GM08714 (cell line): Measurements from ENCODE around the gene MRPS6.

Experiments used
- H3K4me3 ChIP-seq: fragments of 200-500 bp; sonication (Bioruptor generic); 2 replicates; pipeline ENCODE4 v1.5.1; 2014; ENCODE audit warnings: mild to moderate bottlenecking, low read length, inconsistent platforms
- ZNF274 ChIP-seq: IDR thresholded peaks from 2 replicates; pipeline ENCODE4 v1.6.1; 2012; ENCODE audit warnings: mild to moderate bottlenecking, low read depth, low read length

The MRPS6 gene

GRCh38 chr21:34076835-34077234, 3.5 kb downstream of the MRPS6 start:
- no peak overlapping the region; the same call in none of the 2 replicates for H3K4me3 ChIP-seq
- TF ChIP-seq ZNF274 = no peak

GRCh38 chr21:34077888-34078287, 4.5 kb downstream of the MRPS6 start:
- H3K4me3 ChIP-seq = no peak overlapping the region
- no peak for TF ChIP-seq ZNF274

GRCh38 chr21:34078915-34079314, 5.5 kb downstream of the MRPS6 start:
- no peak for TF ChIP-seq ZNF274
- no peak overlapping the region for H3K4me3 ChIP-seq

DNA sequence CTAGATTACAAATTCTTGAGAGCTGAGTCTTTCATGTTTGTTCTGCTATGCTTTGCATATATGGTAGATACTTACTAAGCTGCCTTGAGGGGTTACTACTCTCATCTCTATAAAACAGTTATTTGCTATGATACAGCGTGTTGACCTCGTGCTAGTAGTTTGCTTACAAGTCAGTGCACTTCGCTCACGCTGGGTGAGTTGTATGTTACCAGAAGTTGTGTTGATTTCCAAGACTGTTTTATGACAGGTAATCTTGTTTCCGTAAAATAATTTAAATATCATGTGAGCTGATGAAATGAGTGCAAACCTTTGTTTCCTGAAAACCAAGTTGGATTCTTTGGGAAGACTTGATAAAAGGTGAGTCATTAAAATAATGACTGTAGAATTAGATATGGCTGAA, 7.3 kb downstream of the MRPS6 start:
- TF ChIP-seq ZNF274 = no peak
- no peak overlapping the region for H3K4me3 ChIP-seq

GRCh38 chr21:34082769-34083168, 9.4 kb downstream of the MRPS6 start:
- no peak for TF ChIP-seq ZNF274
- no peak overlapping the region for H3K4me3 ChIP-seq

DNA sequence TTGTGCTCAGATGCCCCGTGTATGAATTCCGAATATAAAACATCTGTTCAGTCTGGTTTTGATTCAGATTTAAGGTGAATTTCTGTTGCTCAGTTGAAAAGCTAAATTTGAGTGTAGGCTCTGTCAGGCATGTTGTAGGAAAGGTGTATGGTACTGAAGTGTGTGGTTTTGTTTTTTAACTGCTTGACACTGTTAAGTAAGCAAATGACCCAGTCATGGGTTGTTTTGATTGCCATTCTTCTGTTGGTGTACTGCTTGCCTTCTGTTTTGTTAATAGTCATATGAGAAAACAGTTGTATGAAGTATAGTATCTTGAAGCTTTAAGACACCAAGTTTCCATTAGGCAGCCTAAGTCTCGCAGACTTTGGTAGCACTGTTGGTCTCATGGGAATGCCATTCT, 10.0 kb downstream of the MRPS6 start:
- no peak overlapping the region for H3K4me3 ChIP-seq
- TF ChIP-seq ZNF274 = no peak

DNA sequence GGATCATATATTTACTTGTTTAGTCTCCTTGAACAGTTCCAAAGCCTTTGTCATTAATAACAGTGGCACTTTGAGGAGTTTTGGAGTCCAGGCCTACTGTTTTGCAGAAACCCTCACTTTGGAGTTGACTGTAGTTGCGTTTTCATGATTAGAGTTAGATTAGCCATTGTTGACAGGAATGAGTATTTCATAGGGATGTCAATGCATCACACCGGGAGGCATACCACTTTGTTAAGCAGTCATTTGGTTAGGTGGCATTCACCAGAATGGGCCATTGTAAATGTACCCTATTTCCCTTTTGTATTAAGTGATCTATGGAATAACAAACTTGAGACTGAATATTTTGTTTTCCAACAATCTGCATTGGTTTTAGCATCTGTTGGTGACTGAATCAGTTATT, 11.8 kb downstream of the MRPS6 start:
- TF ChIP-seq ZNF274 = no peak

GRCh38 chr21:34086887-34087306, 13.5 kb downstream of the MRPS6 start:
- H3K4me3 ChIP-seq = no peak overlapping the region
- no peak for TF ChIP-seq ZNF274

More for the DNA sequence above, 11.8 kb downstream of the MRPS6 start:
- H3K4me3 ChIP-seq = no peak overlapping the region

DNA sequence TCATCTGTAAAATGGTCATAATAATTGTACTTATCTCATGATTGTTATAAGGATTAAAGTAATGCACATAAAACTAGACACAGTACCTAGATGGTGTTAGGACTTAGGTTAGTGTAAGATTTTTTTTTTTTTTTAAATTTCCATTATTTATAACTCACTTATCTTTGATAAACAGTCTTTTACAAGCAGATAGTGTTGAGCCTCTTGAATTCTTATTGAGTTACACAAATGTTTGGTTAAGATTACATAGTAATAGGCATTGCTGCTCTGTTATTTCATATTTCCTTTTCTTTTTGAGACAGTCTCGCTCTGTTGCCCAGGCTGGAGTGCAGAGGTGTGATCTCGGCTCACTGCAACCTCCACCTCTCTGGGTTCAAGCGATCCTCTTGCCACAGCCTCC, 15.4 kb downstream of the MRPS6 start:
- TF ChIP-seq ZNF274 = no peak
- H3K4me3 ChIP-seq = no peak overlapping the region

DNA sequence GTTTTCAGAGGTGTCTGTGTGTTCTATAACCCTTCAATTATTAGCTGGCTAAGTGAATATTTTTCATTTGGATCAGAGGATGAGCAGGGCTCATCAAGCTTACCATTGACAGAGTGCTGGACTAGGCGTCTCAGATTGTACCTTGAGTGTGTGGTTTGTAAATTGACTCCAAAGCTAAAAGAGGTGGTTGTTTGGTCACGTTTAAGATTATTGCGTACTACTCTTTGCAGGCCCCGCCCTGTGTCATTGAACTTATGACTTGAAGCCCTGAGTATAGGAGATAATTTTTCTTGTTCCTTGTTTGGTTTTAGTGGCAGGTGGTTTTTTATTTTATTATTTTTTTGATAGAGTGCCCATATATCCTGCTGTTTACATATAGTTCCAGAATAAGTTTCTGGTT, 17.7 kb downstream of the MRPS6 start:
- no peak overlapping the region for H3K4me3 ChIP-seq
- no peak for TF ChIP-seq ZNF274

- H3K4me3 ChIP-seq = no peak overlapping the region
- TF ChIP-seq ZNF274 = no peak
Observed at GRCh38 chr21:34091607-34092006, 18.2 kb downstream of the MRPS6 start.

DNA sequence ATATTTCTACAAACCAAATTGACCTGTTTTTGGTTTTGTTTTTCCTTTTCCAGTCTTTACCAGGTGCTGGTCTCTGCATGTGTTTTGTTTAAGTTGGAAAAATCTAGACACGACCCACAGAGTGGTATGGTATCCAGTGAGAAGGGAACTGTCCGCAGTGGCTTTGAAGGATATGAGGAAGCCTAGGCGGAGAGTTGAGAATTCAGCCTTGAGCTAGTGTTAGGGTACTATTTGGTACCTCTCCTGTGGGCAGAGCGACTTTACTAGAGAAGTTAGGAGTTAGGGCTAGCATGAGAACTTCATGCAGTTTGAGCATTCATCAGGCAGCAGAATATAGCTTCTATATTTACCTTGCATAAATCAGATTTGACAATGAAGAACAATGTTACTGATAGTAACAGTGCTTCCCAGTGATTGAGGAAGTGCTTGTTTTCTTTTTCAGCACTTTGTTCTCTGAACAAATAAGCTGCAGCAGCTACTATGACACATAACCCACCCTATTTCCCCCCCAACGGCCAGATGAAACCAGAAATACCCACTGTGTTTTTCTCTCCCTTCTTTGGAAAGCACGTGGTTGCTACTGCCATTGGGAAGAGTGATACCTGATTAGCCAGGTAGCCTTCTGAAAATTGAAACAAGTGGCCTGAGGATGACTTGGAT, 19.0 kb downstream of the MRPS6 start:
- no peak for TF ChIP-seq ZNF274
- no peak overlapping the region for H3K4me3 ChIP-seq

GRCh38 chr21:34093083-34093482, 19.7 kb downstream of the MRPS6 start:
- H3K4me3 ChIP-seq = no peak overlapping the region
- no peak for TF ChIP-seq ZNF274

DNA sequence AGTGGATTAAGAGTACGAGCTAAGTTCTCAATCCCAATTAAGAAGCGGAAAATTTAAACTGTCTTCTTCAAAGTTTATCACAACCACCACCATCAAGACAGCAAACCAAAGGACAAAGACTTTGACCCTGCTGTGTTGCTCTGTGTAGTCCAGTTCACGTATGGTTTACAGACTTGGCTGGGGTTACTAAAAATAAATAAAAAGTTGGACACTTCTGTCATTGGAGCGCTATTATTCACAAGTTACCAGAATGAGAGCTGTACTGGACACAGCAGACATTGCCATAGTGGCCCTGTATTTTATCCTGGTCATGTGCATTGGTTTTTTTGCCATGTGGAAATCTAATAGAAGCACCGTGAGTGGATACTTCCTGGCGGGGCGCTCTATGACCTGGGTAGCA, 21.6 kb downstream of the MRPS6 start:
- no peak overlapping the region for H3K4me3 ChIP-seq
- no peak for TF ChIP-seq ZNF274

- TF ChIP-seq ZNF274 = no peak
- no peak overlapping the region for H3K4me3 ChIP-seq
Observed at GRCh38 chr21:34097442-34097841, 24.1 kb downstream of the MRPS6 start.

DNA sequence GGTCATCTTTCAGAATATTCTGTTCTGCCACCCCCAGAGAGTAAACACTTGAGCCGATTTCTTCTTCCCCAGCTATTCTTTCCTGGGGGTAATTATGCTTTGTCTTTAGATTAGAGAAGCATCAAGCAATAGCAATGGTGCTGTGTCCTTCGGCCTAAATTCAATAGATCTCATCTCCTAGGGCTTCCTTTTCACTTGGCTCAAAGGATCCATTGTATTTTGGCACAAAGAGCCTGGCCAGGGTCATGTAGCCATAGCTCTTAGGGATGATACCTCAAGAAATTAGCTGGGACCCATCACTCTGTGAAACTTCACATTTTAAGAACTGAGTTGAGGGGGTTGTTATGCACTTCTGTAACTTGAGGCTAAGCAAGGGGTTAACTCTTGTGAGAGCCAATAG, 27.0 kb downstream of the MRPS6 start:
- TF ChIP-seq ZNF274 = no peak
- no peak overlapping the region for H3K4me3 ChIP-seq

DNA sequence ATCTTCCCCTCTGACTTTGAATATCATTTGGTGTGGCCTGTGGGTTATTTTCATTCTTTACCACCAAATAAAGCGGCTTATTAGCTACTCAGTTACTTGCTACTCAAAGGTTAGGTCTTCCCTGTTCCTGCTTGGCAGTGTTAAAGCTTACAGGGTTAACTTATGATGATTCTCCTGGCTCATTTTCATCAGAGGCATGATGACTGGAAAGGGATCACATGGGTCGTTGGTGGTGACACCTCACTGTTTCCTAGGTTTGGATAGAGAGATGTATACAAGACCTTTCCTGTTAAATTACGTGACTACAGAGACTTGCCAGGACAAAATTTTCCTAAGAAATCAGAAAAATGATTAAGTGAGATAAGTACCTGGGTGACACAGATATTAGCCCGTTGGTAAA, 27.4 kb downstream of the MRPS6 start:
- H3K4me3 ChIP-seq = no peak overlapping the region
- TF ChIP-seq ZNF274 = no peak
